Fibroblast of lung (primary cell): Measurements from ENCODE around the gene PRSS50. TPM values are rescaled to one million over a fixed set of nuclear protein-coding genes. Genes with fewer than 3 reads are reported as not detected.

ENCODE experiments used
- DNase-seq, 2 donors: peaks; one replicate each; pipeline versions ENCODE4 v3.0.0 to v3.0.0-alpha.2; 2010; ENCODE audit warnings: low read depth in 2 of 2
- H2AFZ ChIP-seq: 2 replicates; pipeline ENCODE4 v1.5.1; 2012; ENCODE audit warnings: low read length, control low read depth, inconsistent platforms
- H3K27ac ChIP-seq: 2 replicates; pipeline ENCODE4 v1.5.1; 2011; ENCODE audit warnings: low read length, control low read depth; ENCODE audit not compliant: insufficient read depth
- H3K27me3 ChIP-seq: 2 replicates; pipeline ENCODE4 v1.5.1; 2011; ENCODE audit warnings: mild to moderate bottlenecking, low read length; ENCODE audit not compliant: control insufficient read depth, insufficient read depth
- H3K36me3 ChIP-seq: 2 replicates; pipeline ENCODE4 v1.5.1; 2011; ENCODE audit warnings: low read length; ENCODE audit not compliant: control insufficient read depth, insufficient read depth
- H3K4me1 ChIP-seq: 2 replicates; pipeline ENCODE4 v1.5.1; 2011; ENCODE audit warnings: low read length; ENCODE audit not compliant: control insufficient read depth, insufficient read depth; ENCODE audit errors: extremely low read depth
- H3K4me2 ChIP-seq: 2 replicates; pipeline ENCODE4 v1.5.1; 2011; ENCODE audit warnings: low read length, control low read depth; ENCODE audit not compliant: insufficient read depth; ENCODE audit errors: extremely low read depth
- H3K4me3 ChIP-seq, 4 experiments: fragments of 200-600 bp in 1 of 4; sonication (generic) in 1 of 4; replicated peaks in 1 of 4; 2 replicates each; pipeline ENCODE4 v1.5.1; 2011 to 2016; ENCODE audit warnings: low read length in 4 of 4, low read depth in 3 of 4, mild to moderate bottlenecking in 3 of 4, control low read depth in 2 of 4, inconsistent platforms in 1 of 4, mixed read lengths in 1 of 4; ENCODE audit not compliant: insufficient read depth in 1 of 4; ENCODE audit errors: control extremely low read depth in 1 of 4
- H3K79me2 ChIP-seq: 2 replicates; pipeline ENCODE4 v1.5.1; 2012; ENCODE audit warnings: mild to moderate bottlenecking, low read length, inconsistent platforms; ENCODE audit not compliant: control insufficient read depth, insufficient read depth
- H3K9ac ChIP-seq: 2 replicates; pipeline ENCODE4 v1.5.1; 2011; ENCODE audit warnings: mild to moderate bottlenecking, low read length, control low read depth; ENCODE audit not compliant: insufficient read depth
- H3K9me3 ChIP-seq: 2 replicates; pipeline ENCODE4 v1.5.1; 2012; ENCODE audit warnings: low read depth, low read length; ENCODE audit not compliant: control insufficient read depth, insufficient read depth
- H4K20me1 ChIP-seq: 2 replicates; pipeline ENCODE4 v1.5.1; 2011; ENCODE audit warnings: low read length; ENCODE audit not compliant: control insufficient read depth, insufficient read depth; ENCODE audit errors: extremely low read depth
- EZH2 ChIP-seq: IDR thresholded peaks from 2 replicates; pipeline ENCODE4 v1.5.1; 2012; ENCODE audit warnings: low read length, control low read depth, mild to moderate bottlenecking; ENCODE audit errors: missing control alignments
- polyA plus RNA-seq, 2 donors: library from polyadenylated mRNA; depleted of rRNA in 1 of 2; stranded (reverse) in 1 of 2; unstranded in 1 of 2; fragments of >200 nt; gene quantifications; 2 replicates each; pipeline ENCODE4 v1.2.1, GENCODE V29; 2011 to 2012; ENCODE audit warnings: missing spikeins in 1 of 2
- total RNA-seq: library from RNA; depleted of rRNA; stranded (reverse); fragments of >200 nt; gene quantifications from 2 replicates; pipeline ENCODE4 v1.2.1, GENCODE V29; 2014
- TF ChIP-seq, protein P1 (sequence below), 2 donors: IDR thresholded peaks in 1 of 2; conservative IDR thresholded peaks in 1 of 2; 1 replicate in 1 of 2; 2 replicates in 1 of 2; pipeline ENCODE4 v1.5.1; 2011 to 2012; ENCODE audit warnings: low read length in 2 of 2, control low read depth in 1 of 2, inconsistent platforms in 1 of 2, low read depth in 1 of 2, mild to moderate bottlenecking in 1 of 2

Gene PRSS50
- total and polyA plus RNA-seq, 2 donors (not counting 1 experiment from before 2014, with no cell fraction given), result not detected

DNA sequence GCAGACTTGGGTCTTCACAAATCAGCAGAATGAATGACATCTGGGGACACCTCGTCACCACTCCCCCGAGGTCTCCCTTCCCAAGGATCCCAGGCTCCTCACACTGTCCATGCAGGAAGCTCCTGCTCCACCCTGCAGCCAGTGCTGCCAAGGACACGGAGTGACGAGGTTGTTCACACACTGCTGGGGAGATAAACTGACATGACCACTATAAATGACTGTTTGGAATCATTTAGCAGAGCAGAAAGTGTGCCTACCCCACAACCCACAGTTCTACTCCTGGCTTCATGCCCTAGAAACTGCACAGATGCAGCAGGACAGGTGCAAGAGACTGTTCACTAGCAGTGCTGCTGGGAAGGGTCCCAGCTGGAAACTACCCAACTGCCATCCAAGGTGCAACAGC, 19.7 kb upstream of the PRSS50 start:
- H3K27ac ChIP-seq, result no peak overlapping the region
- no peak overlapping the region for H2AFZ ChIP-seq
- no peak overlapping the region for H3K9ac ChIP-seq
- no peaks in the 10 kb centered on the region for H3K27me3 ChIP-seq
- no peaks in the 10 kb centered on the region for H3K36me3 ChIP-seq
- H4K20me1 ChIP-seq, result no peaks in the 10 kb centered on the region
- no peaks in the 10 kb centered on the region for H3K79me2 ChIP-seq
- H3K9me3 ChIP-seq, result no peaks in the 10 kb centered on the region
- no peak overlapping the region for H3K4me2 ChIP-seq
- TF ChIP-seq, protein P1, sequence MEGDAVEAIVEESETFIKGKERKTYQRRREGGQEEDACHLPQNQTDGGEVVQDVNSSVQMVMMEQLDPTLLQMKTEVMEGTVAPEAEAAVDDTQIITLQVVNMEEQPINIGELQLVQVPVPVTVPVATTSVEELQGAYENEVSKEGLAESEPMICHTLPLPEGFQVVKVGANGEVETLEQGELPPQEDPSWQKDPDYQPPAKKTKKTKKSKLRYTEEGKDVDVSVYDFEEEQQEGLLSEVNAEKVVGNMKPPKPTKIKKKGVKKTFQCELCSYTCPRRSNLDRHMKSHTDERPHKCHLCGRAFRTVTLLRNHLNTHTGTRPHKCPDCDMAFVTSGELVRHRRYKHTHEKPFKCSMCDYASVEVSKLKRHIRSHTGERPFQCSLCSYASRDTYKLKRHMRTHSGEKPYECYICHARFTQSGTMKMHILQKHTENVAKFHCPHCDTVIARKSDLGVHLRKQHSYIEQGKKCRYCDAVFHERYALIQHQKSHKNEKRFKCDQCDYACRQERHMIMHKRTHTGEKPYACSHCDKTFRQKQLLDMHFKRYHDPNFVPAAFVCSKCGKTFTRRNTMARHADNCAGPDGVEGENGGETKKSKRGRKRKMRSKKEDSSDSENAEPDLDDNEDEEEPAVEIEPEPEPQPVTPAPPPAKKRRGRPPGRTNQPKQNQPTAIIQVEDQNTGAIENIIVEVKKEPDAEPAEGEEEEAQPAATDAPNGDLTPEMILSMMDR (conservative IDR thresholded peaks at IDR 0.05 in 1 of 2, IDR thresholded peaks at IDR 0.05 in 1 of 2; ENCODE audit: low read depth in 1 of 2, low read length in 2 of 2), result no peak
- TF ChIP-seq EZH2, result no peak
- no peak for DNase-seq
- no peak overlapping the region for H3K4me3 ChIP-seq
- no peaks in the 10 kb centered on the region for H3K4me1 ChIP-seq

DNA sequence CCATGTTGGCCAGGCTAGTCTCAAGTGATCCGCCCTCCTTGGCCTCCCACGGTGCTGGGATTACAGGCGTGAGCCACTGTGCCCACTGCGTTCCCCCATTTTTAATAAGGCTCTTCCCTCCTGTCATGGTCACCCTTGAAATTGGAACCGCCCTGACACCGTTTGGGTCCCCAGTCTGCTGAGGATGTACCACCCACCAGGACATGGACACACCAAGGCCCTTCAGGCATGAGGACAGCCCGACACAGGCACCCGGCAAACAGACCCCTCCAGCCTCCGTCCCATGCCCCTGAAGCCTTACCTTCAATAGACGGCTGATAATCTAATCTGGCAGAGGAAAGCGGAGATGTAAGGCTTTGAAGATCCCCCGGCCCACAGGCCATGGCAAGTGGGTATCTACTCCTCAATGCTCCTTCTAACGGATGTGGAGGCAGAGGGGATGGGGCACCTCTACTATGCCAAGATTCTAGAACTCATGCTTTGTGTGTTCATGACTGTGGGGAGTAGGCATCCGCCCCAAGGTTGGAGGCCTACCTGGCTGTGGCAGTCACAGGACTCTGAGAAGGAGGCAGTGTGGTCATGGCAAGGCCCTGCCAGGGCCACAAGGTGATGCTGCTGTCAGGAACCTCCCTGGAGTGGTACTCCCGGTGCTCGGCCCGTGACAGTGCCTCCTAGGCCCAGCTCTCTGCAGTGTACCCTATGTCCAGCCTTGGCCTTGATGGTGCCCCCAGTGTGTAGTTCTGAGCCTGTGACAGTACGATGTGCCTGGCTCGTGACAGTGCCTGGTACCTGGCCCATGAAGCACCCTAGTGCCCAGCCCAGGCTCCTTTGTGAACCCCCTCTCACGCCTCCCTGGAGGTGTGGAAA, 18.6 kb upstream of the PRSS50 start:
- no peaks in the 10 kb centered on the region for H3K79me2 ChIP-seq
- H3K4me2 ChIP-seq, result no peak overlapping the region
- no peaks in the 10 kb centered on the region for H3K27me3 ChIP-seq
- no peaks in the 10 kb centered on the region for H3K36me3 ChIP-seq
- no peak overlapping the region for H2AFZ ChIP-seq
- no peak for DNase-seq
- no peaks in the 10 kb centered on the region for H4K20me1 ChIP-seq
- H3K9me3 ChIP-seq, result no peaks in the 10 kb centered on the region
- H3K4me3 ChIP-seq, result no peak overlapping the region
- H3K9ac ChIP-seq, result no peak overlapping the region
- no peak overlapping the region for H3K27ac ChIP-seq
- TF ChIP-seq, protein P1 (conservative IDR thresholded peaks at IDR 0.05 in 1 of 2, IDR thresholded peaks at IDR 0.05 in 1 of 2; ENCODE audit: low read depth in 1 of 2, low read length in 2 of 2), result no peak
- TF ChIP-seq EZH2, result no peak
- no peaks in the 10 kb centered on the region for H3K4me1 ChIP-seq

DNA sequence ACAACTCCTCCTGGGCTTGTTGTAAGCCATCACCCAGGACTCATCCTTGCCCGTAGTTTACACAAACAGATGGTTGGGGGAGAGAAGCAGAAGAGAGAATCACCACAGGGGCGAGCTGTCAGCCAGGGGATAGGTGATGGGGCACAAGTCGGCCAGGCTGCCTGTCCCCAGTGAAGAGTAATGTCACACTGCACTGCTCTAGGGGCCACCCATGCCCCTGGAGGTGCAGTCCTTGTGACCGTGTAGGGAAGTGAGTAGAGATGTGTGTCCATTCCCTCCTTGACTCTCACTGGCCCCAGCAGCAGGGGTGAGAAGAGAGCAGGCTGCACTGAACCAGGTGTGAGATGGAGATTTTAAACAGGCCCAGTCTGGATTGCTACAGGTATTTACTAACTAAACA, 17.1 kb upstream of the PRSS50 start:
- Histone ChIP-seq H3K36me3 (no peaks in the 10 kb centered on the region), H4K20me1 (no peaks in the 10 kb centered on the region), H3K27me3 (no peaks in the 10 kb centered on the region), H3K4me3 (no peak overlapping the region), H3K9ac (no peak overlapping the region), H3K4me2 (no peak overlapping the region), H3K79me2 (no peaks in the 10 kb centered on the region), H3K9me3 (no peaks in the 10 kb centered on the region), H2AFZ (no peak overlapping the region), H3K4me1 (no peaks in the 10 kb centered on the region), H3K27ac (no peak overlapping the region)
- TF ChIP-seq, protein P1 (conservative IDR thresholded peaks at IDR 0.05 in 1 of 2, IDR thresholded peaks at IDR 0.05 in 1 of 2; ENCODE audit: low read depth in 1 of 2, low read length in 2 of 2), result no peak
- no peak for TF ChIP-seq EZH2
- DNase-seq, result no peak
